ENCODE data around the gene DAP3. TPM values are rescaled to one million over a fixed set of nuclear protein-coding genes. Genes with fewer than 3 reads are reported as not detected.

The DAP3 gene
- total and polyA plus RNA-seq, 2 of the 8 experiments (the other 6 are each of a cell fraction or from before 2014, with no cell fraction given), result 66.3 to 87.1 TPM

- H3K56ac ChIP-seq (replicated peaks; ENCODE audit: insufficient read length, low read depth, low read length), result no peak overlapping the region
- H3K4me3 ChIP-seq (ENCODE audit: extremely low read depth in 1 of 4, insufficient read depth in 2 of 4, low read depth in 3 of 4, low read length in 4 of 4), result no peak overlapping the region
- H3K4ac ChIP-seq (replicated peaks; ENCODE audit: insufficient read length, low read depth, low read length), result no peak overlapping the region
- ChIA-PET CTCF (ENCODE audit: partially characterized antibody) (no interaction called here), POLR2A (ENCODE audit: partially characterized antibody) (no interaction called here)
- H2BK120ac ChIP-seq (replicated peaks; ENCODE audit: low read depth, low read length), result no peak overlapping the region
- H2BK15ac ChIP-seq (ENCODE audit: low read length), result no peak overlapping the region
- no peak overlapping the region for H3K23ac ChIP-seq (ENCODE audit: insufficient read length)
- no peaks in the 10 kb centered on the region for H4K20me1 ChIP-seq (replicated peaks in 1 of 2; ENCODE audit: control insufficient read depth in 1 of 2, insufficient read depth in 2 of 2, low read length in 2 of 2)
- no peak overlapping the region for H3K27ac ChIP-seq (ENCODE audit: low read depth, low read length)
- H3K4me2 ChIP-seq (ENCODE audit: insufficient read depth in 1 of 2, low read depth in 2 of 2, low read length in 2 of 2), result no peak overlapping the region
- DNase-seq (ENCODE audit: low read depth in 1 of 2, low spot score in 2 of 2) (no peak), FAIRE-seq (no peak)
- no peak overlapping the region for H3K18ac ChIP-seq (ENCODE audit: extremely low read depth, low read length)
- H3K4me1 ChIP-seq (replicated peaks in 1 of 4; ENCODE audit: control insufficient read depth in 3 of 4, insufficient read depth in 4 of 4, low read length in 3 of 4), result no peaks in the 10 kb centered on the region
- no peak overlapping the region for H2AK5ac ChIP-seq (ENCODE audit: low read depth, low read length)
- H3K14ac ChIP-seq (ENCODE audit: insufficient read length), result no peak overlapping the region
- peaks cover 0 to 3% (median 0%) of the 10 kb centered on the region in 4 experiments; a peak in 1 of 8 replicates for H3K36me3 ChIP-seq (ENCODE audit: control insufficient read depth in 2 of 4, insufficient read depth in 4 of 4, low read length in 3 of 4)
- peaks cover 0 to 59% of the 10 kb centered on the region in 2 experiments; a peak in 3 of 4 replicates for H3K79me2 ChIP-seq (ENCODE audit: control insufficient read depth in 1 of 2, insufficient read depth in 2 of 2, low read length in 2 of 2)
- WGBS, 2 experiments (ENCODE audit: extremely low coverage in 1 of 2, insufficient coverage in 1 of 2, insufficient read length in 1 of 2, insufficient replicate concordance in 2 of 2, low coverage in 1 of 2, low lambda C conversion rate in 2 of 2, missing lambda C conversion rate in 1 of 2), result 87% methylated on average over 6 of the region's 6 CpGs; no CpG with 5 or more reads in 1 of the 2 experiments
- no peak overlapping the region for H3K9ac ChIP-seq (replicated peaks in 1 of 4; ENCODE audit: extremely low read depth in 1 of 4, low read depth in 3 of 4, low read length in 3 of 4)
- H3K27me3 ChIP-seq (replicated peaks in 1 of 4; ENCODE audit: control insufficient read depth in 3 of 4, extremely low read depth in 1 of 4, insufficient read depth in 3 of 4, low read length in 3 of 4), result no peaks in the 10 kb centered on the region
- H2BK20ac ChIP-seq (ENCODE audit: low read length), result no peak overlapping the region
- no peak overlapping the region for H4K91ac ChIP-seq (replicated peaks; ENCODE audit: insufficient read length, low read length)
- no peak overlapping the region for H4K8ac ChIP-seq (ENCODE audit: extremely low read depth, insufficient read depth, low read length)
- no peak overlapping the region for H4K5ac ChIP-seq (ENCODE audit: insufficient read length, low read depth, low read length)
- H2BK12ac ChIP-seq (ENCODE audit: low read depth, low read length), result no peak overlapping the region
- no peaks in the 10 kb centered on the region; a peak in 2 of 4 replicates for H3K9me3 ChIP-seq (ENCODE audit: insufficient read depth in 2 of 2, low read depth in 1 of 2, low read length in 1 of 2)
- no peaks in the 10 kb centered on the region for H3K23me2 ChIP-seq (ENCODE audit: low read depth, low read length)
- H3K79me1 ChIP-seq (ENCODE audit: low read depth, low read length), result peaks cover 5% of the 10 kb centered on the region; the same call in 1 of the 2 replicates
- no peak overlapping the region for H2BK5ac ChIP-seq (ENCODE audit: low read depth, low read length)
- H2AFZ ChIP-seq (ENCODE audit: low read length), result no peak overlapping the region
These were observed 14.3 kb downstream of the DAP3 start for GRCh38 chr1:155703216-155703615.
